Measurements from ENCODE around the gene FASTKD3.

DNA sequence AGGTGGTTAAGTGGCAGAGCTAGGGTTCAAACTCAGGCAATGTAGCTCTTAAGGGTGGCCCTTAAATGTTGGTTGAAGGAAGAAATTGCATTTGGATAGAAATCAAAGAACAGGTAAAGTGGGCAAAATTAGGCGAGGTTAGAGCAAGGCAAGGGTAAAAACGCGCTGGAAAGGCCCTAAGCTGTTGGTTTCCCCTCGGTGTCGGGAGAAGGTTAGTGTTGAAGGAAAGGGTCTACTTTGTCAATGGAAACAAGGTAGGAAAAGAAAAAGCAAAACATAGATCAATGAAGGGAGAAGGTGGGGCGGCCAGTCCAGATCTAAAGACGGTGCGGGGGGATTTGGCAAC is 431 bp downstream of the FASTKD3 start:
- no peak for TF ChIP-seq SIN3A (IDR thresholded peaks at IDR 0.05; ENCODE audit: borderline replicate concordance, insufficient read depth, low read length)
- TF ChIP-seq TAF1 (IDR thresholded peaks at IDR 0.05; ENCODE audit: borderline replicate concordance, insufficient read depth, low read length) = no peak
- TF ChIP-seq POLR2AphosphoS5 (IDR thresholded peaks at IDR 0.05; ENCODE audit: low read depth, low read length) = no peak
